ENCODE data around the gene KRT1.

DNA sequence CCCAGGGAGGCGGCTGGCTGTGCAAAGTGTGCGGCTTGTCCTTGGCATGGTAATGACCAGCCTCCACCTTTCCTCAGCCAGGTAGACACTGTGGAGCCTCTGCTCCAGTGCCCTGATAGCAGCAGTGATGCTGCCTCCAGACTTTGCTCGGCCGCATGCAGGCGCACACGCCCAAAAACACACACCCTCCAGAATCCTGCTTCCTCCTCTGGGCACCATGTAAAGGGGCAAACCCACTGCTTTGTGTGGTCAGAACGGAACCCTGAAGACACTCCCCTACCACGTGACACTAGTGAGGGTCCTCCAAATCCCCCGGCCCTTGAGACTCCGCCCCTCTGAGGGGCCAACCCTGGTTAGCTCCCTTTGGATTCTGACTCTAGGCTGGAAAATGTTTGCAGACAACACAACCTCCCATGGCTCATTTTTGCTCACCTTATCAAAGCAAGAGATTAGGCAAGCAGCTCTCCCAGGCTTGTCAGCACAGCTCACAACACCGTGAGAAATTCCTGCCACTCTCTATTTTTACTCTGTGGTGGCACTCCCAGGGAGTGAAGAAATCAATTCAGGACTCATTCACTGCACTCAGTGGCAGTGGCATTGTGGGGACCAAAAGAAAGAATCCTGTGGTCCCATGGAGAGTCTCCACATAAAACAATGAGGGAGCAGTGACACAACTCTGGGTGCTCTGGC, 18.6 kb upstream of the KRT1 start:
- TF ChIP-seq CTCF (IDR thresholded peaks at IDR 0.05): no peak
- TF ChIP-seq POLR2A (IDR thresholded peaks at IDR 0.05): no peak
